ENCODE data around the gene KLHL29.
"Not testable (repeated sequence)": the region's sequence is repeated elsewhere in the genome, so short reads cannot be mapped to it uniquely, and the experiment has no call there.

The KLHL29 gene

GRCh38 chr2:23718931-23719700 lies 334.1 kb downstream of the KLHL29 start:
- no peak for DNase-seq (ENCODE audit: low read depth in 2 of 2)

DNA sequence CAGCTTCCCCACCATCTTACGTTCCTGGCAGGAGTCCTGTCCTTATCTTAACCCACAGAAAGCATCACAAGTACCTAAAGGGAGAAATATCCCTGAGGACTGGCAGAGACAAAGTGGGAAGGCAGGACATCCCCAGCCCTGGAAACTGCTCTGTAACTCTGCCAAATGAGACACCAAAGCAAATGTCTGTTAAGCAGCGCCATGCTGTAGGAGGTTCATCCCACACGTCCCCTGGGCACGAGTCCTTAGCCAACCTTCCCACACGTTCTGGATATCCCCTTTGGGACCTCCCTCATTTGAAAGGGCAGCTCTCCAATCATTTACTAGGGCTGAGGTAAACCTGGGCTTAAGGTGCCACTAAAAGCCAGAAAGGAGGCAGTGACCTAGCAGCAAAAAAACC lies 334.7 kb downstream of the KLHL29 start:
- no peak for DNase-seq (ENCODE audit: low read depth in 2 of 2)

- no peak for DNase-seq (ENCODE audit: low read depth in 2 of 2)
Measured at GRCh38 chr2:23720705-23721453, 335.9 kb downstream of the KLHL29 start.

DNA sequence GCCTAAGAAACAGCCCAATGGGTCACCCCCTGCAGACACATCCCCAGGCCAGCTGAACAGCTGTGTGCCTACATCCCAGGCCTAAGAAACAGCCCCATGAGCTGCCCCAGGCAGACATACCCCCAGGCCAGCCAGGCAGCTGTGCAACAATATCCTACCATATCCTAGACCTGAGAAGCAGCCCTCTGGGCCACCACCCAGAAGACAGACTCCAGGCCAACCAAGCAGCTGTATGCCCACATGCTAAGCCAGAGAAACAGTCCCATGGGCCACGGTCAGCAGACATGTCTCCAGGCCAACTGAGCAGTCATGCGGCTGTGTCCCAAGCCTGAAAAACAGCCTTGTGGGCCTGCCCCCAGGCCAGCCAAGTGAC lies 336.5 kb downstream of the KLHL29 start:
- no peak for DNase-seq (ENCODE audit: low read depth in 2 of 2)

DNA sequence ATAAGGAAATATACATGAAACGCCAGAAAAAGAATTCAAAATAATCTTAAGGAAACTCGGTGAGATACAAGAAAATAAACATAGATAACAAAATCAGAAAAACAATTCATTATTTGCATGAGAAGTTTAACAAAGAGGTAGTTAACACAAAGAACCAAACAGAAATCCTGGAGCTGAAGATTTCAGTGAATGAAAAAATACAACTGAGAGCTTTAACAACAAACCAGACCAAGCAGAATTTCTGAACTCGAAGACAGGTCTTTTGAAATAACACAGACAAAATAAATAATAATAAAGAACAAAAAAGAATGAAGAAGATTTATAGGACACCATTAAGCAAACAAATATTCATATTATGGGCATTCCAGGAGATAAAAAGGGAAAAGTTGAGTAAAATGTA lies 337.3 kb downstream of the KLHL29 start:
- DNase-seq (ENCODE audit: low read depth in 2 of 2), result no peak

GRCh38 chr2:23723029-23723428 lies 338.1 kb downstream of the KLHL29 start:
- not testable (repeated sequence) for DNase-seq (ENCODE audit: low read depth in 2 of 2)

GRCh38 chr2:23734416-23734815 lies 349.4 kb downstream of the KLHL29 start:
- DNase-seq (ENCODE audit: low read depth in 2 of 2), result no peak

GRCh38 chr2:23736783-23737182 lies 351.8 kb downstream of the KLHL29 start:
- DNase-seq (ENCODE audit: low read depth in 2 of 2), result not testable (repeated sequence)

GRCh38 chr2:23745068-23745725 lies 360.2 kb downstream of the KLHL29 start:
- no peak for DNase-seq (ENCODE audit: low read depth in 2 of 2)

GRCh38 chr2:23745726-23746105 lies 360.7 kb downstream of the KLHL29 start:
- DNase-seq (ENCODE audit: low read depth in 2 of 2), result no peak

- DNase-seq (ENCODE audit: low read depth in 2 of 2), result no peak
Measured at GRCh38 chr2:23746141-23746863, 361.3 kb downstream of the KLHL29 start.

DNA sequence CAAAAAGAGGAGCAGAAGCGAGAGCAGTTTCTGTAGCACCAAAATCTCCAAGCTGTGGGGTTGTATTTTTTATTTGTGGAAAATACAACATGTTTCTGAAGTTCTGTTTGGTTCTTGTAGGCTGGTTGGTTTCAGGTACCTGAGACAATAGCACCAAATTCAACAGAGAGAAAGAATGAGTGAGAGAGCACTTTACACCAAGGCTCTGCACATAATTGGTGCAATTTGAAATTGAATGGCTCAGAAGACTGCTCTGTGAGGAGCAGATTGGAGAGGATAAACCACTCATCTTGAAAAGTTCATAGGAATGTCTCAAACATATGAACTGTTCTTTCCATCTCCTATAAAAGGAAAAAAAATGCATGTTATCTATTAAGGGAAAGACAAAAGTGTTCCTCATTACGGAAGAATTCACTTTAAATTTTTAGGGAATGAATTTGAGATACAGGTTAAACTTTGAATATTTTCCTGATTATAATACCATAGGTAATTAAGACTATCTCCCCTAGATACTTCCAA lies 366.8 kb downstream of the KLHL29 start:
- no peak for DNase-seq (ENCODE audit: low read depth in 2 of 2)

- DNase-seq (ENCODE audit: low read depth in 2 of 2), result no peak
Measured at GRCh38 chr2:23753291-23754010, 368.5 kb downstream of the KLHL29 start.

DNA sequence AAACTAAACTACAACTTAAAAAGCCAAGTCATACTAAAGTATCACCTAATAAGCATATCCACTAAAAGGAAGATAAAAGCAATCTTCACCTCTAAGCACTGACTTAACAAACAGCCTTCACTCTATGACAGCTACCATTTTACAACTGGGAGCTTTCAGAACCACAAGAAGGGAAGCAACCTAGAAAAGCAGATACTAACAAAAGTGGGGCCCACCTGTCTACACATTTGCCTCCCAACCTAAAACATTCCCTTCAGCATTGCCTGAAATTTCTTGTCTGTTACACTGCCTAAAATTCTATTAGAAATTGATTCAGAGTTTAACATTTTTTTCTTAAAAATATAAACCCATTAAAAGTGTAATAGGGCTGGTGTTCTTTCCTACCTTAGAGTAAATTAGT lies 370.0 kb downstream of the KLHL29 start:
- no peak for DNase-seq (ENCODE audit: low read depth in 2 of 2)

- DNase-seq (ENCODE audit: low read depth in 2 of 2), result no peak
Measured at GRCh38 chr2:23756593-23757292, 371.8 kb downstream of the KLHL29 start.

DNA sequence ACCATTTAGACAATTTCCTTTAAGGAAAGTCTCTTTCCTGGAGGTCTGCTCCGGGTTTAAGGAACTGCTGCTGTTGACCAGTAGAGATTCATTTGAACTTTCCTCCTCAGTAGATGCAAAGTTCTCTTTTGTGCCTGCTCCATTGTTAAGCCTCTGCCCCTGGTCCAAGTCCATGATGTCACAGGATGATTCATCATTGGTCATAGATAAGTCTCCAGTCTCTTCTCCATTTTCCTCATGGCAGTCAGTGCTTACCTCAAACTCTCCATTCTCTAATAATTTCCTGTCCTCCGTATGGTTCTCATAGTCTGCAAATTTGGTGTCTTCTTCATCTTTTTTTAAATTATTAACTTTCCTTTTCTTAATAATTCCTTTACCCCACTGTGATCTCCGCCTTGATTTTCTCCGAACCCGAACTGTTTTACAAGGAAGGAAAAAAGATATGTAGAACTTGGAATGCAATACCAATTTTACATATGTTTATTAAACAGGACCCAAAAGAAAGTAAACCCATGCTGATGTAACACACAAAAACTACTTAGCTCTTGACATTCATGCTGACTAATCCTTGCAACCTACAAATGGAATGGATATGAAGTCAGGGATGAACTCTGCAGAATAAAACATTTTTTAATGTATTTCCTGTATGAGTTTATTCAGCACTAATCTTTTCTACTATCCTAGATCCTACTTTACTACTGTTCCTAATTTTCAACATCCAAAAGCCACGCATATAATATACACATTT lies 372.9 kb downstream of the KLHL29 start:
- no peak for DNase-seq (ENCODE audit: low read depth in 2 of 2)

All from stimulated activated CD8-positive, alpha-beta memory T cell treated with anti-CD3 and anti-CD28 coated beads, Interleukin-15, amount 100 ng/mL, for 48 hours (primary cell).